ENCODE measurements around the gene SPATA31C1.
"Not testable (repeated sequence)": the region's sequence is repeated elsewhere in the genome, so short reads cannot be mapped to it uniquely, and the experiment has no call there.

Gene SPATA31C1

DNA sequence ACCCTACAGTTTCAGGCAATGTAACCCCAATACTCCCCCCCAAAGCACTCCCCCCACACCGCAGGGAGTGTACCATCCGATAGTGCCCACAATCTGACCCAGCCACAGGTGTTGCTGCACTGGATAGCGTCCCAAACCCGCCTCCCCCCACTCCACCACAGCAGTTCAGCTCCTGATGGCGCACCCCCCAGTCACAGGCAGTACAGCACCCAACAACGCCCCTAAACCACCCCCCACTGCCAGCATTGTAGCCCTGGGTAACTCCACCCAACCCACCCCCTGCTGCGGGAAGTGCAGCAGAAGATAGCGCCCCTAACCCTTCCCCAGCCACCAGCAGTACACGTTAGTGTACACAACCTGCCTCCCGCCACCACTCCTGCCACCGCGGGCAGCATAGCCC lies 20.6 kb downstream of the SPATA31C1 start:
- DNase-seq = not testable (repeated sequence)

DNA sequence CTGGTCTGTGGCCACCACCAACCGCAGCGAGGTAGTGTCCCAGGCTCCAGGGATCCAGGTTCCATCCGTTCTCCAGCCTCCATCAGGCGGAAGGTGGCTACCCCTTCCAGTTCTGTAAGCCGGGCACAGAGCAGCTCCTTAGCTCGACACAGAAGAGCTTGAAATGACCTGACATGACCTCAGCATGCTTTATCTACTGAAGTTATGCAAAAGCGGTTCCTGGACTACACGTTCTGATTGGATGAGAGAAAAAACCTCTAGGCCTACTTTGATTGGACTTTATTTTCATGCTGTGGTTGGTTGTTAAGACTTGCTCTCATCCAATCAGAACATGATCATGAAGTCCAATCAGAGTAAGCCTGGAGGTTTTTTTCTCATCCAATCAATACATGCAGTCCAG lies 21.3 kb downstream of the SPATA31C1 start:
- not testable (repeated sequence) for DNase-seq

DNA sequence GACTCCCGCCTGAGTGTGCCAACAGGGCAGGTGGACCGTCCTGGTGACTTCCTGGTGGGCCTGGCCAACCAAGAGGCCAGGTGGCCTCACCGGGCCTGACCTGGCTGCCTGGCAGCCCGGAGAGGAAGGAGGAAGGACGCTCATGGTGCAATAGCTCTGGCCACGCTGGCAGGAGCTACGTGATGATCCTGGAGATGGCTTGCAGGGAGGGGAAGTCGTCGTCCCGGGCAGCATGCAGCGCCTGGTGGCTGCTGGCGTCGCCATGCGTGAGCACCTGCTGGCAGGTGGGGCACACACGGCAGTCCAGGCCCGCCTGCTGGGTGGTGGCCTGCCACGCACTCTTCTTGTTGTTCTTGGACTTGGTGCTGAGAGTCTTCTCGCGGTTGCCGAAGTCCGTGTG lies 26.3 kb downstream of the SPATA31C1 start:
- DNase-seq = peak in 2 of 4 experiments; percentile 26 to 27

DNA sequence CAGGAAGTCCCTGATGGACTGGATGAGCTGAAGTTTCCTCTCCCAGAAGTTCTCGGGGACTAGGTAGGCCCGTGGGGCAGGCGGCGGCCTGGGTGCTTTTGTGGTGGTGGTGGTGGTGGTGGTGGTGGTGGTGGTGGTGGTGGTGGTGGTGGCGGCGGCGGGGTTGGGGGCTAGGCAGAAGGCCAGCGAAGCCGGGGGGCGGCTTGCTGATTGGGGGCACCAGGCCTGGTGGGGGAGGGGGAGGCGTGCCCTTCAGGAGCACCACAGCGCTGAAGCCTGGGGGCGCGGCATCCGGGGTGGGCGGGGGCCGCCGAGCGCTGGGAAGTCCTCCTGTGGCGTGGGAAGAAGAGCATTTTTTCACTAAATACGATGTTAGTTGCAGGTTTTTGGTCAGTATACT lies 26.9 kb downstream of the SPATA31C1 start:
- peak in 1 of 4 experiments; percentile 7 for DNase-seq

DNA sequence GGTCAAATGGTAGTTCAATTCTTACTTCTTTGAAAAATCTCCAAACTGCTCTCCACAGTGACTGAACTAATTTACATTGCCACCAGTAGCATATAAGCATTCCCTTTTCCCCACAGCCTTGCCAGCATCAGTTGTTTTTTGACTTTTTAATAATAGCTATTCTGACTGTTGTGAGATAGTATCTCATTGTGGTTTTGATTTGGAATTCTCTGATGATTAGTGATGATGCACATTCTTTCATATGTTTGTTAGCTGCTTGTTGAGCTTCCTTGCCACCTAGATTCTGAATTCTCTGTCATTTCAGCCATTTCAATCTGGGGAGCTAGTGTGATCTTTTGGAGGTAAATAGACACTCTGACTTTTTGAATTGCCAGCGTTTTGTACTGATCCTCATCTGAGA lies 32.5 kb downstream of the SPATA31C1 start:
- no peak for DNase-seq

DNA sequence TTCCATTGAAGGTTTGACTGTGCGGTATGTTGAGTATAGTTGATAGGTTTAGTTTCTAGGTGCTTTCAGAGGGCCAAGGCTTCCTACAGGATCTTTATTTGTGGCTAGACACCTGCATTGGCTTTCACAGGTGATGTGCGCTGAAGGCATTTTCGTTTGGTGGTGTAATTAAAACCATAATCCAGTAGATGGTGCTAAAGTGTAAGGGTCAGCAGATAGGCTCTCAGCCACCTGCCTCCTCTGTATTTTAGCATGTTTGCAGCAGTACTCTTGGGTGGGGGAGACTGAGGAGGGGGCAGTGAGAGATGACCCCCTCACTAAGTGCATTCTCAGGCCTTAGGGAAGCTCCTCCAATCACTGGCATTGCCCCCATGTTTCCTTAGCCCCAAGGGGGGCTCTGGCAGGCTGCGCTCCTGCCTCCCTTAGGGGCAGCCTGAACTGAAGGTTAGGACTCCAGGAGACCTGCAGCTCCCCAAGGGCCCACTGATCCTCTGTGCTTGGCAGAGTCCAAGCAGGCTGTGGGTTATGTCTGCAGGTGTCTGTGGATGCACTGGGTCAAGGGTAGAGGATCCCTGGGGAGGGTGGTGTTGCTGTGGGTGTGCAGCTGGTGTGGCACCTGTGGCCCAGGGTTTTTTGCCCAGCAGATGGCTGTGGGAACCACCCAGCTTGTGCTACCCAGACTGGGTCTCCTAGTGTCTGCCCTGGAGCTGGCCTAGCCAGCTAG lies 33.2 kb downstream of the SPATA31C1 start:
- peak; percentile 26 to 68 (median 42) for DNase-seq

DNA sequence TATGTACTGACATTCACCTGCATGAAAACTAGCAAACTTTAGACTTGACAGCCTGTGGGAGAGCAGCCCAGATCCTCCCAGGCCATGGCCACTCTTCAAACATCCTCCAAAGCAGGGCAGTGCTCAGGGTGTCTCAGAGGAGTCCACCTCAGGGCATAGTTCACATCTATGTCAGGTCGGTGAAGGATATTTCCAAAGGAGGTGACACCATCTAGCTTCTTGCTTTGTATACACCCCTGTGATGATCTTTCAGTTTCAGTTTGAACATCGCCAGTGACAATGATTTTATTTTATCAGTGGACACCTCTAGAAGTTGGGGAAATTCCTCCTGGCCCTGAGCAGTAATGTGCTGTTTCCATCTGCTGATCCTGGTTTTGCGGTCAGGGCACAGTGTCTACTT lies 36.5 kb downstream of the SPATA31C1 start:
- DNase-seq = no peak

DNA sequence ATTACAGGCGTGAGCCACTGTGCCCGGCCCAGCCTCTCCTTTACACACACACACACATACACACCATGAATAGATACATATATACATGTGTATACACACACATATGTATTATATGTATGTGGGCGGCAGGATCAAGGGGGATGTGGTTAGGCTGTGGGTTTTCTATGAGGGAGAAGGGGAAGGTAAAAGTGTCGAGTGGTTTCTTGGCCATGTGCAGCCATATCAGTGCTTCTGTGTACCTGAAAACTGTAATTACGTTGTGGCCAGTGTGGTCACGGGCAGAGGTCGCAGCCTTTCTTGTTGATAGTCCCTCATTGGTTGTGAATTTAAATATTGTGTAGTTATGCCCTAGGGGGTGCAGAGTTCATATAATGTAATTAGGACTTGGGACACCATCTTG lies 40.1 kb downstream of the SPATA31C1 start:
- no peak for DNase-seq

DNA sequence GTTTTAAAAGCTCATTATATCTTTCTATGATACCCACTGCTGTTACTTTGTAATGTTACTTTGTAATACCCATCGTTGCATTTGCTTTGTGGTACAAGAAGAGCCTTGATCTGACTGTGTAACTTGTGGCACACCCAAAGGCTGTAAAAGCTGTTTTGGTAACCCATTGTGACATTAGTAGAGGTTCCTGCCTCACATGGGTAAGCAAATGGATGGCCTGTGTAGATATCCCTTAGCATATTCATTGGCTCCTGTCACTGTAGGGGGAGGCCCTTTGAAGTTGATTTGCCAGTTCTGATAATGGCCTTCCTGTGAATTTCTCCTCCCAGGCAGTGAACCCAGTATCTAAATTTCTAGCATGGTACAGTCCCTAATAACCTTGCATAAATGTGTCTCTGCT lies 40.8 kb downstream of the SPATA31C1 start:
- no peak for DNase-seq

DNA sequence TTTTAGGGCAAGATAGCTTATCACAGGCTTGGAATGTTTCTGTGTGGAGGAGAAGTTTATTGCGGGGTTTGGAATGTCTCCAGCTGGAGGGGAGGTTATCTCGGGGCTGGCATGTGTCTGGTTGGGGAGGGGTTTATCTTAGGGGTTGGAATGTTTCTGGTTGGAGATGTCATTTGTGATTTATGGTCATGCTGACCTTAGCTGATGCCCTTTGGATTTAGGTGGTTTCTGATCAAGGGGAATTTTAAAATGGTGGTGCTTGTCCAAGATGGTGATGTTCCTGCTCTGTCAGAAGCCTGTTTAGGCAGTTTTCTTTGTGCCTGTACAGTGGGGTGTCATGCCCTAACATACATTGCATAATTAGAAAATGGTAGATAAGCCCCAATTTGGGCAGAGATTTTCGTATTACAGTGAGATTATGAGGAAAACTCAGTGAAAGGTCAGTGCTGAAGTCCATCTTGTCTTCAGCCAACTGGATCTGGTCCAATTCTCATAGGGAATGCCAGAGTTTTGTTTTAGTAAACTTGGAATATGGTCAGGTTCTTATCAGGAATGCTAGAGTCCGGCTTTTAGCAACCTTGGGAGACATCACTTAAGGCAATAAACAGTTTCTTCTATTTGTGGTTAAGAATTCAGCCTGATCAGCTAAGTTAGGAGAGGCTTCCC lies 42.3 kb downstream of the SPATA31C1 start:
- no peak for DNase-seq

DNA sequence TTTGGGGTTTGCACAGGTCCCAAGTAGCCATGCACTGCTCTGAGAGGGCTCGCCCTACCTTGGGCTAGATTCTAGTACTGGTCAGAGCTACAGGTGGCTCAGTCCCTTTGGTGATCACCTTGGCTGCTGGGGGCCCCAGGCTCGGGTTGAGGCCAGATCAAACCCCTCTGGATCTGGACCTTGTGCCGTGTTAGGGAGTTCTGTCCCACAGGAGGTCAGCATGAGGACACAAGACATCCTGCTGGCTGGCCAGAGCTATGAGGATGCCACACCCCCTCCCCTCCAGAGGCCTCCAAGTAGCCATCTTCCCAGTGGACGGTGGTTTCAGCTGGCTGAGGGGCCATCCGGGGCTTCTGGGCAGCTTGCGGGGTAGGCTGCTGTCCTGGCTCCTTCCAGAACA lies 46.0 kb downstream of the SPATA31C1 start:
- no peak for DNase-seq

DNA sequence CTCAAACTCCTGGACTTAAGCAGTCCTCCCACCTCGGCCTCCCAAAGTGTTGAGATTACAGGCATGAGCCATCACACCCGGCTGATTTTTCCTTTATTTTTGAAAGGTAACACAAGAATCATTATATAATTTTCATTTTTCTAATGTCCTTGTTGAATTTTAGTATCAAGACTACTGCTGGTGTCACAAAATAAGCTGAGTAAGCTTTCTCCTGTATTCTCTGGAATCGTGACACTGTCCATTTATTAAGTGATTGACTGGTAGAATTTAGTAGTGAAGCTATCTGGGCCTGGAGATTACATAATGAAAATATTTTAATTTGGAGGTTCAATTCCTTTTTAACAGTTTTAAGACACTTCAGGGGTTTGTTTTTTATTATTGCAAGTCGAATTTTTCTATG lies 47.1 kb downstream of the SPATA31C1 start:
- no peak for DNase-seq

DNA sequence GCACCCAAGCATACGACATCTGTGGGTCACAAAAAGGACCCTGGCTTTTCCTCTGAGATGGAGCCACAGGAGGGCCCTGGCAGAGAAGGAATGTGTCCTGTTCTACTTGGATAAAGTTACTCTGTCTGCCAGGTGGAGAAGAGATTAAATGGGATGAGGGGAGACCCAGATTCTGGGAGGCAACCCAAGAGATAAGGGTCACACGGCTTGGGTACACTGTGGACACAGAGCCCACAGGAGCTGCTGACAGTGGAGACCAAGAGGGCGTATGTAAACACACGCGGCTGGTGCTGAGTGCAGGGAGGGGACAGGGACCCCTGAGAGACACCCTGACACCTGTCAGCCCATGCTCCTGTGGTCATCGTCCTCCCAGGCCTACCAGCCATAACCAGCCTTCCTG lies 50.4 kb downstream of the SPATA31C1 start:
- no peak for DNase-seq

DNA sequence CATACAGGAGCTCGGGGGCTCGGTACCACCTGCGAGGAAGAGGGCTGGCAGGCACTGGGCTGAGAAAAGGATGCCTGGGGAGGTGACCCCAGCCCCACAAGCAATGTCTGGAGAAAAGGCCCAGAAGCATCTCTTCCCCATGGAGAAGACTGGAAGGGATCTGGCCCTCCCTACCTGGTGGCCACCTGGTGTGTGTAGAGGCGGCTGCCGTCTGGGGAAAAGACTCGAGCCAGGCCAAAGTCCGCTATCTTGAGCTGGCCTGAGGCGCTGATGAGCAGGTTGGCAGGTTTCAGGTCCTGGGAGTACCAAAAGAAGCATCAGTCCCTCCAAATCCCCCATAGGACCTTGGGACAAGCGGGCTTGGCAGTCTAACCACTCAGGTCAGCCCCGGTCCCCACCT lies 52.8 kb downstream of the SPATA31C1 start:
- no peak for DNase-seq

DNA sequence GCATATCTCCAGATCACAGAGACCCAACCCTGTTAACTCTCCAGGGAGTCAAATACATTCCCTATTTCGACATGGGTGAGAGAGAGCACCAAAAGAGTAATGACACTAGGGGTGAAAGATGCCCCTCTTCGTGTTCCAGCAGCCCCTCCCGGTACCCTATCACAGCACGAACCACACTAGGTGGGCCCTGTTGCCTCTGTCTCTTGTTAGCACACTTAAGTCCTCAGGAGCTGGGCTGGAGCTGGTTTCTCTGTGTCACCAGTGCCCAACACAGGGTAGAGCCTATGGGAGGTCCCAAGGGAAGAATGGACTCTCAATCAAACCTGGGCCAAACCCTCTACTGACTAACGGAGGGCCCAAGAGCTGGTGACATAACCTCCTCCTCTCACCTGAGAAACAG lies 55.4 kb downstream of the SPATA31C1 start:
- DNase-seq = peak in 1 of 4 experiments; percentile 2

All from suppressor macrophage (primary cell).